GM19238 (cell line): ENCODE measurements around the gene AMPD1.

ENCODE experiments used
- DNase-seq: peaks from one replicate; pipeline ENCODE4 v3.0.0; 2011; ENCODE audit warnings: low spot score; ENCODE audit not compliant: insufficient read length

Gene AMPD1

GRCh38 chr1:114641377-114641776 lies 54.0 kb downstream of the AMPD1 start:
- DNase-seq = no peak

DNA sequence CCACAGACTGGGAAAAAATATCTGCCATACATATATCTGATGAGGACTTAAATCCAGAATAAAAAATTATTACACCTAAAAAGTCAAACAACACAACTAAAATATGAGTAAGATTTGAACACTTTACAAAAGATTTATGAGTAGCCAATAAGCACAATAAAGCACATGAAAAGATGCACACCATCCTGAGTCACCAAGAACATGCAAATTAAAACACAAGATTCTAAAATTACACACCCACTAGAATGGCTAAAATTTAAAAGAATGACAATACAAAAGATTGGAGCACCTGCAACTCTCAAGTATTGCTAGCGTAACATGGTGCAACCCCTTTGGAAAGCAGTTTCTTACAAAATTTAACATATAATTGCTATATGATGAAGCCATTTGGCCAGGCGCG lies 56.4 kb downstream of the AMPD1 start:
- no peak for DNase-seq

DNA sequence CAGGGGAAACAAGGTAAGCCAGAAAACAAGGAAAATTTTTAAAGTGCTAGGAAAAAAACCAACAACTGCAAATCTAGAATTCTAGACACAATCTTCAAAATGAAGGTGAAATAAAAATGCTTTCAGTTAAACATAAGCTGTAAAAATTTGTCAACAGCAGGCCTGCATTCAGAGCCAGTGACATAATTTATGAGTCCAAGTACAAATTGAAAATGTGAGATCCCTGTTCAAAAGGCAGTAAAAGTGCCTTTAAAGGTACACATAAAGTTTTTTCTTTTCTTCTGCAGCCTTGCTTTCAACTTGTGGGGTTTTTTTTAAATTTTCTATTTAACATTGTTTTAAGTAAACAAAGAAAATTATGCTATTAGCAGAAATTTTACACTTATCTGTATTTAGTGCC lies 62.9 kb downstream of the AMPD1 start:
- no peak for DNase-seq

DNA sequence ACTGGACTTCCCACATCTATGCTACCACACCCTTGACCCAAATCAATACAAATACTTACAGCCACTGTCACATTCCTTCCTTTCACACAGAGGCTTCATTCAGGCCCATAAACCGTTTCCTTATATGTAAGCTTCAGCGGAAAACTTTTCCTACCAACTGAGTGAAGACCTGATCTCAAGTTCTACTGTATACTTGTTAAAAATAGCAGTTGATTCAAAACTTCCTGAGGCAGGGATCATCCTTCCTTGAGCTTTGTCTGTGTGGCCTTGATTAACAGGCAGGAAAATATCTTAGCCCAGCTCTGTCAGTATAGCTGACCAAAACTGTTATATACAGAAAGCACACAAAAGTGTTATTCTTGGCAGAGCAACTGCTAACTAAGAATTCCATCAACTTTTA lies 68.2 kb downstream of the AMPD1 start:
- no peak for DNase-seq

DNA sequence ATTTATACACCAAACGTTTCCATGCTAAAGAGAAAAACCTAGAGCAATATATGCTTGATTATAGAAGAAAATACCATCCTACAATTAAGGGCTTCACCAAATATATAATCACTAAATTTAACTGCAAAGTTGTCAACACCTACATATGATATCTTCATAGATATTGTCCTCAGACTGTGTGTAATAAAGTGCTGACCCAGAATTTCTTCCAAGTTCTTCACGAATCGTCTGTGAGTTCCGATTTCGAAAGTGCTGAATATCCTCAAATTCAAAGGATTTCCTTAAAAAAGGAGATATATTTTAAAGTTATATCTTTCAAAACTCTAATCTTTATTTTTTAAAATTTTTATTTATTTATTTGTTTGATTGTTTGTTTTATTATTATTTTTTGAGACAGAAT lies 72.0 kb downstream of the AMPD1 start:
- DNase-seq = no peak
